Right cardiac atrium (tissue), 5 donors: ENCODE results near the gene PASD1. TPM values are rescaled to one million over a fixed set of nuclear protein-coding genes. Genes with fewer than 3 reads are reported as not detected.
"Not testable (repeated sequence)": the region's sequence is repeated elsewhere in the genome, so short reads cannot be mapped to it uniquely, and the experiment has no call there.

Source experiments
- ATAC-seq, 2 donors: fragments of 200-7000 bp; cut with Tn5 transposase; one replicate each; pipeline versions ENCODE4 v1.8.0 to v1.9.1; 2020; ENCODE audit warnings: moderate library complexity in 2 of 2, mild to moderate bottlenecking in 1 of 2
- DNase-seq, 3 donors: peaks; one replicate each; pipeline ENCODE4 v3.0.0-alpha.2; 2020
- H3K27ac ChIP-seq: one replicate; pipeline ENCODE4 v1.5.1; 2013; ENCODE audit warnings: mild to moderate bottlenecking, low read length, control low read depth, moderate library complexity
- H3K27me3 ChIP-seq: one replicate; pipeline ENCODE4 v1.6.1; 2013; ENCODE audit not compliant: control insufficient read depth, insufficient read depth
- H3K4me1 ChIP-seq: one replicate; pipeline ENCODE4 v1.6.1; 2013; ENCODE audit warnings: low read length; ENCODE audit not compliant: control insufficient read depth, insufficient read depth
- H3K4me3 ChIP-seq: one replicate; pipeline ENCODE4 v1.5.1; 2013; ENCODE audit warnings: low read length, control low read depth
- H3K9me3 ChIP-seq: one replicate; pipeline ENCODE4 v1.6.1; 2013; ENCODE audit warnings: low read length; ENCODE audit not compliant: control insufficient read depth
- WGBS: extraction: QIAGEN DNeasy Blood & Tissue Kit; methylation state at CpG from one replicate; pipeline ENCODE4 v1.1.7; 2013; 5-methylcytosine and 5-hydroxymethylcytosine counted together
- intact Hi-C, 4 donors: fragments of 100-400 bp; cut with DNase I; formaldehyde crosslinking; loops; one replicate each; pipeline versions ENCODE4 v1.11.0 to v1.14.0; 2022 to 2023
- polyA plus RNA-seq: library from polyadenylated mRNA; stranded (reverse); fragments of 200-250 nt; gene quantifications from one replicate; pipeline ENCODE4 v1.2.3, GENCODE V29; 2013
- total RNA-seq, 4 donors: library from RNA; stranded (reverse); fragmentation: NEBNext Ultra II Directional; extraction: Animal tissue kit (Norgen Biotek cat#: 25700); gene quantifications; one replicate each; pipeline ENCODE4 v1.2.1, GENCODE V29; 2021
- donor health status: healthy with polysubstance abuse.
- donor health status: DM: no; HTN: yes; CAD: no.
- donor health status: DM: no; HTN: no; CAD: no.
- donor health status: DM: no; HTN: yes; CAD: no; lungs with severe emphysema.
- donor health status: DM: yes; HTN: yes; CAD: no.

The PASD1 gene
- total and polyA plus RNA-seq, 5 donors: not detected

DNA sequence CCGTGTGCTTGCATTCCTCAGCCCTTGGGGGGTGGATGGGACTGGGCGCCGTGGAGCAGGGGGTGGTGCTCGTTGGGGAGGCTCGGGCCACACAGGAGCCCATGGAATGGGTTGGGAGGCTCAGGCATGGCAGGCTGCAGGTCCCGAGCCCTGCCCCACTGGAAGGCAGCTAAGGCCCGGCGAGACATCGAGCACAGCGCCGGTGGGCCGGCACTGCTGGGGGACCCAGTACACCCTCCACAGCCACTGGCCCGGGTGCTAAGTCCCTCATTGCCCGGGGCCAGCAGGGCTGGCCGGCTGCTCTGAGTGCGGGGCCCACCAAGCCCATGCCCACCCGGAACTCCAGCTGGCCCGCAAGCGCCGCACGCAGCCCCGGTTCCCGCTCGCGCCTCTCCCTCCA, 12.3 kb upstream of the PASD1 start:
- H3K27ac ChIP-seq, DNase-seq, intact Hi-C loops, H3K27me3 ChIP-seq, H3K4me1 ChIP-seq, H3K9me3 ChIP-seq, ATAC-seq, H3K4me3 ChIP-seq: not testable (repeated sequence)
- 92% methylated on average over 12 of the region's 25 CpGs for WGBS

DNA sequence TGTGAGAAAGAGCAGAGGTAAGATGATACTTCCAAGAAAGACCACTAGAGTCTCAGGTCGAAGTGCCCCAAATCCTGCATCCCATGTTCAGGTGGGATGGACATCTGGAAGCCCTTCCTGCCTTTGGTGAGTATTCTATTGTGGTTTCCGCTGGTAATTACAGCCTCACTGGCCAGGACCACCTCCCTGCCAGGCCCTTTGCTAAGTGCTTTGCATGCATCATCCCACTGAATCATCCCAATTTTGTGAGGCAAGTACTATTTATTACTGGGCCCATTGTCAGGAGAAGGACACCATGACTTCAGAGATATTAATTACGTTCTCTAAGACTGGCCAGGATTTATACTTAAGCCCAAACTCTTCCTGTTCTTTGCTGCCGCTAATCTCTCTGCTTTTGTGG, 10.7 kb upstream of the PASD1 start:
- Histone ChIP-seq H3K27ac (no peak overlapping the region), H3K27me3 (no peaks in the 10 kb centered on the region), H3K4me3 (no peak overlapping the region), H3K4me1 (no peaks in the 10 kb centered on the region), H3K9me3 (no peaks in the 10 kb centered on the region)
- WGBS: 62% methylated on average over 4 of the region's 4 CpGs
- DNase-seq: no peak
- intact Hi-C loops: no loop called here
- ATAC-seq: no peak

DNA sequence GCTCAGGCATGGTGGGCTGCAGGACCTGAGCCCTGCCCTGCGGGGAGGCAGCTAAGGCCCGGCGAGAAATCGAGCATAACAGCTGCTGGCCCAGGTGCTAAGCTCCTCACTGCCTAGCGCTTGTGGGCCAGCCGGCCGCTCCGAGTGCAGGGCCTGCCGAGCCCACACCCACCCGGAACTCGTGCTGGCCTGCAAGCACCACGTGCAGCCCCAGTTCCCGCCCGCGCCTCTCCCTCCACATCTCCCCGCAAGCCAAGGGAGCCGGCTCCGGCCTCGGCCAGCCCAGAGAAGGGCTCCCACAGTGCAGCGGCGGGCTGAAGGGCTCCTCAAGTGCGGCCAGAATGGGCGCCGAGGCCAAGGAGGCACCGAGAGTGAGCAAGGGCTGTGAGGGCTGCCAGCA, 8.2 kb upstream of the PASD1 start:
- WGBS: 93% methylated on average over 25 of the region's 25 CpGs
- H3K4me1 ChIP-seq, ATAC-seq, H3K4me3 ChIP-seq, DNase-seq, intact Hi-C loops, H3K27me3 ChIP-seq, H3K9me3 ChIP-seq, H3K27ac ChIP-seq: not testable (repeated sequence)

DNA sequence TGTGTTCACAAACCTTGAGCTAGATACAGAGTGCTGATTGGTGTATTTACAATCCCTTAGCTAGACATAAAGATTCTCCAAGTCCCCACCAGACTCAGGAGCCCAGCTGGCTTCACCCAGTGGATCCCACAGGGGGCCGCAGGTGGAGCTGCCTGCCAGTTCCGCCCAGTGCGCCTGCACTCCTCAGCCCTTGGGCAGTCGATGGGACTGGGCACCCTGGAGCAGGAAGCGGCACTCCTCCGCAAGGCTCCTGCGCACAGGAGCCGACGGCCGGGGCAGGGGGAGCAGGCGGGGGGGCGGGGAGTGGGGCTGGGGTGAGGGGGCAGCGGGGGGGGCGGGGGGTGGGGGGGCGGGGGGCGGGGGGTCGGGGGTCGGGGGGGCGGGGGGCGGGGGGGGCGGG, 990 bp upstream of the PASD1 start:
- H3K27me3 ChIP-seq, H3K9me3 ChIP-seq, H3K27ac ChIP-seq, DNase-seq, H3K4me3 ChIP-seq, ATAC-seq, H3K4me1 ChIP-seq, intact Hi-C loops: not testable (repeated sequence)
- 98% methylated on average over 9 of the region's 21 CpGs for WGBS

DNA sequence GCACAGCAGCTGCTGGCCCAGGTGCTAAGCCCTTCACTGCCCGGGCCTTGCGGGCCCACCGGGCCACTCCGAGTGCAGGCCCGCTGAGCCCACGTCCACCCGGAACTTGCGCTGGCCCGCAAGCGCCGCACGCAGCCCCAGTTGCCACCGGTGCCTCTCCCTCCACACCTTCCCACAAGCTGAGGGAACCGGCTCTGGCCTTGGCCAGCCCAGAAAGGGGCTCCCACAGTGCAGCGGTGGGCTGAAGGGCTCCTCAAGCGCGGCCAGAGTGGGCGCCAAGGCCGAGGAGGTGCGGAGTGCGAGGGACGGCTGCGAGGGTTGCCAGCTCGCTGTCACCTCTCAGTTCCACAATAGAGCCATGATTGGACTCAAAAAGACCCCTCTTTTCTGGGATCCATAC, 472 bp upstream of the PASD1 start:
- H3K4me3 ChIP-seq, H3K27me3 ChIP-seq, H3K4me1 ChIP-seq, ATAC-seq, intact Hi-C loops, H3K27ac ChIP-seq, H3K9me3 ChIP-seq: not testable (repeated sequence)
- WGBS: 97% methylated on average over 24 of the region's 24 CpGs
- peak in 1 of 3 donors; percentile 36 for DNase-seq

DNA sequence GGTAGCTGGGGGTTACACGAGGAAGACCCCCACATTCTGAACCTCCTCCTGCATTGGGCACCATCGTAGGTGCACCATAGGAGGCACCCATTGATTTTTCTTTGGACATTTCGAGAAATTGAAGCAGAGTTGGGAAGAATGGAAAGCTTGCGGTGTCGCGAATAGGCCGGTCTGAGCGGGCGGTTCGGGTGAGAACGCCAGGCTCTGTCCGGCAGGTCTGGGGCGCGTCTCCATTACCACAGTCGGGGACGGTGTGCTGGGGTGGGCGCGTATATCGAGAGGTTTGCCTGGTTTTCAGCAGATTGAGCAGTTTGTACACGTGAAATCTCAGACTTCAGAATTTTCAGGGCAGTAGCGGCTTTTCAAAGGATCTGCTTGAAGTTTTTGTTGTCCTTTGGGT, 560 bp downstream of the PASD1 start:
- no peak overlapping the region for H3K27ac ChIP-seq
- no peak overlapping the region for H3K4me3 ChIP-seq
- ATAC-seq (no peak), DNase-seq (no peak)
- WGBS: 98% methylated on average over 21 of the region's 21 CpGs
- intact Hi-C loops: no loop called here
- H3K4me1 ChIP-seq: no peaks in the 10 kb centered on the region
- H3K27me3 ChIP-seq: no peaks in the 10 kb centered on the region
- no peaks in the 10 kb centered on the region for H3K9me3 ChIP-seq

DNA sequence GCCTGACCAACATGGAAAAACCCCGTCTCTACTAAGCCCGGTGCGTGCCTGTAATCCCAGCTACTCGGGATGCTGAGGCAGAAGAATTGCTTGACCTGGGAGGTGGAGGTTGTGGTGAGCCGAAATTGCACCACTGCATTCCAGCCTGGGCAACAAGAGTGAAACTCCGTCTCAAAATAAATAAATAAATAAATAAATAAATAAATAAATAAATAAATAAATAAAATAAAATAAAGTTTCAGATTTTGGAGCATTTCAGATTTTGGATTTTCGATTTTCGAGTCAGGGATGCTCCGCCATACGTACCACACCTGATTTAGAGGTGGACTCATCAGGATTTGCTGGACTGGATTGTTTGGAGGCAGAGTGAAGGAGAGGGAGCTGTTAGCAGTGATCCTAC, 3.4 kb downstream of the PASD1 start:
- ATAC-seq, H3K27me3 ChIP-seq, H3K27ac ChIP-seq, DNase-seq, H3K4me3 ChIP-seq, H3K4me1 ChIP-seq, H3K9me3 ChIP-seq, intact Hi-C loops: not testable (repeated sequence)
- 93% methylated on average over 10 of the region's 10 CpGs for WGBS

DNA sequence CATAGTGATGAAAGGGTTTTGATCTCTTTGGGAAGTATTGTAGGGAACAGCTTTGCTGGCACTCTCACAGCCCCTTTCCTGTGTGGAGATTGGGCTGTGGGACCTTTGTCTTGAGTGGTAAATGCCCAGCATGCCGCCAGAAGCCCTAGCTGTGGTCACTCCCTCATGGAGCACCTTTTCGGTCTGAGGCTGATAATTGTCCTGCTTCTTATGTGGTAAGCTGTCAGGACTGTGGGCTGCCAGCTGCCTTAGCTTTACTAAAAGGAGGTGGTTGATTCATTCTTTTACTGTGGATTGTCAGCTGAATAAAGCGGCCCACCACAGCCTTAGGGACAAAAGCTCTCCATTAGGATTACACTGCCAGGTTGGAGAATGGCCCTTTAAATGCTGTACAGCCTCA, 7.1 kb downstream of the PASD1 start:
- no peaks in the 10 kb centered on the region for H3K9me3 ChIP-seq
- 76% methylated on average over 3 of the region's 3 CpGs for WGBS
- no peaks in the 10 kb centered on the region for H3K27me3 ChIP-seq
- ATAC-seq (no peak), DNase-seq (no peak)
- intact Hi-C loops: no loop called here
- H3K27ac ChIP-seq: no peak overlapping the region
- no peak overlapping the region for H3K4me3 ChIP-seq
- no peaks in the 10 kb centered on the region for H3K4me1 ChIP-seq

DNA sequence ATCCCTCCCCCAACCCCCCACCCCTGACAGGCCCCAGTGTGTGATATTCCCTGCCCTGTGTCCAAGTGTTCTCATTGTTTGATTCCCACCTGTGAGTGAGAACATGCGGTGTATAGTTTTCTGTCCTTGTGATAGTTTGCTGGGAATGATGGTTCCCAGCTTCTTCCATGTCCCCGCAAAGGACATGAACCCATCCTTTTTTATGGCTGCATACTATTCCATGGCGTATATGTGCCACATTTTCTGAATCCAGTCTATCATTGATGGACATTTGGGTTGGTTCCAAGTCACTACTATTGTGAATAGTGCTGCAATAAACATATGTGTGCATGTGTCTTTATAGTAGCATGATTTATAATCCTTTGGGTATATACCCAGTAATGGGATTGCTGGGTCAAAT, 29.9 kb downstream of the PASD1 start:
- intact Hi-C loops, DNase-seq, ATAC-seq, H3K27me3 ChIP-seq, H3K9me3 ChIP-seq, H3K27ac ChIP-seq, H3K4me1 ChIP-seq, H3K4me3 ChIP-seq: not testable (repeated sequence)
- WGBS: 94% methylated on average over 3 of the region's 3 CpGs

DNA sequence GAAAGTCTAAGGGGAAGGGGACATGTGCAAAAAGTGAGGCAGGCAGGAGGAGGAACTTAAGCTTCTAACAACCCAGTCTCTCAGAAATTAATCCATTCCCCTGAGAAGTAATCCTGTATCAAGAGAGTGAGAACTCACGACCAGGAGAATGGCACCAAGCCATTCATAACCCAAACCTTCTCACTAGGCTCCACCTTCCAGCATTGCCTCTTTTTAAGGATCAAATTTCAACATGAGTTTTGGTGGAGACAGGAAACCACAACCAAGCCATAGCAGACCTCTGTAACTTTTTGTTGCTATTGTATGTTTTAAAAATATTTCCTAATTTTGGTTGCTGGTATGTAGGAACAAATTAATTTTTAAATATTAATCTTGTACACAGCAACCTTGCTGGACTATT, 32.8 kb downstream of the PASD1 start:
- ATAC-seq (no peak), DNase-seq (no peak)
- intact Hi-C loops: no loop called here
- H3K27me3 ChIP-seq: no peaks in the 10 kb centered on the region
- H3K27ac ChIP-seq: no peak overlapping the region
- no peaks in the 10 kb centered on the region for H3K4me1 ChIP-seq
- no peaks in the 10 kb centered on the region for H3K9me3 ChIP-seq
- whole genome bisulfite sequencing: 0% methylated on average over 1 of the region's 1 CpG
- H3K4me3 ChIP-seq: no peak overlapping the region

DNA sequence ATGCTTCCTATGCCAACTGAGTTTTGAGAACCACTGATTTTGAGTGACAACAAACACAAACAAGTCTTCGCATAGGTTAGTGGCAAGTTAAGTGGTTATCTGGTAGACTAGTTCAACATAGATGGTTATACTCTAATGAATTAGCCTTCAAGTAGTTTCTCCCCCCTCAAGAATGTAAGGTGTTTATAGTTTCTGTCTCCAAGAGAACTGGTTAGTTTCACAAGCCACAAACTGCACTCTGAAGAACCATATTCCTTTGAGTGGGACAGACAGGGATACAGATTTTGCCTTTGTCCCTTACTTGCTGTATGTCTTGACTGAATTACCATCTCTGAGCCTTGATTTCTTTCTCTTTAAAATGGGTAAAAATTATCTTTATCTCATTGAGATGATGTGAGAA, 41.5 kb downstream of the PASD1 start:
- Histone ChIP-seq H3K4me3 (no peak overlapping the region), H3K9me3 (no peaks in the 10 kb centered on the region), H3K27ac (no peak overlapping the region), H3K27me3 (no peaks in the 10 kb centered on the region), H3K4me1 (no peaks in the 10 kb centered on the region)
- no peak for ATAC-seq
- WGBS: 72% methylated on average over 1 of the region's 1 CpG
- intact Hi-C loops: no loop called here
- DNase-seq: no peak

DNA sequence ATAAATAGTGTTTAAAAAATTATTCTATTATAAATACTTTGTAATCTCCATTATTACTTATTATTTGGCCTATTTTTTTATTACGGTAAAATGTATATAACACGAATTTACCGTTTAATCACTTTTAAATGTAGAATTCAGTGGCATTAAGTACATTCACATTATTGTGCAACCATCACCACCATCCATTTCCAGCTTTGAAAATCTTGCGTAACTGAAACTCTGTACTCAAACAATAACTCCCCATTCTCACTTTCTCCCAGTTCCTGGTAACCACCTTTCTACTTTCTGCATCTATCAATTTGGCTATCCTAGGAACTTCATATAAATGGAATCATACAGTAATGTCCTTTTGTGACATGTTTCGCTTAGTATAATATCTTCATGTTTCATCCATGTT, 45.7 kb downstream of the PASD1 start:
- Histone ChIP-seq H3K4me1 (no peaks in the 10 kb centered on the region), H3K27me3 (no peaks in the 10 kb centered on the region), H3K4me3 (no peak overlapping the region), H3K9me3 (no peaks in the 10 kb centered on the region), H3K27ac (no peak overlapping the region)
- 87% methylated on average over 5 of the region's 5 CpGs for WGBS
- intact Hi-C loops: no loop called here
- ATAC-seq: no peak
- no peak for DNase-seq
